Body of pancreas (tissue), 4 donors: ENCODE measurements around the gene NCAM1.

Experiments
- CTCF ChIP-seq, 7 experiments: fragments of 450-650 bp in 4 of 7; fragments of 200-600 bp in 3 of 7; sonication (generic) in 3 of 7; IDR thresholded peaks; one replicate each; pipeline ENCODE4 v1.5.1; 2016 to 2019; ENCODE audit warnings: antibody characterized with exemption in 7 of 7
- POLR2A ChIP-seq, 3 donors: fragments of 450-650 bp; IDR thresholded peaks; one replicate each; pipeline ENCODE4 v1.6.1; 2016; ENCODE audit warnings: antibody characterized with exemption in 3 of 3, mild to moderate bottlenecking in 2 of 3

- TF ChIP-seq CTCF (IDR thresholded peaks at IDR 0.05): no peak
- TF ChIP-seq POLR2A (IDR thresholded peaks at IDR 0.05): no peak
These were observed 355.0 kb downstream of the NCAM1 start for GRCh38 chr11:113316256-113316655.
